Esophagus muscularis mucosa (tissue), 4 donors: ENCODE data around the gene CD68. TPM values are rescaled to one million over a fixed set of nuclear protein-coding genes. Genes with fewer than 3 reads are reported as not detected.

Source experiments
- DNase-seq: peaks from one replicate; pipeline ENCODE4 v3.0.0-alpha.2; 2017; ENCODE audit errors: extremely low spot score
- H3K27ac ChIP-seq, 4 donors: fragments of 200-600 bp; sonication (generic); replicated peaks in 1 of 4; 1 replicate in 3 of 4; 2 replicates in 1 of 4; pipeline ENCODE4 v1.5.1; 2016 to 2019; ENCODE audit warnings: mild to moderate bottlenecking in 1 of 4
- H3K27me3 ChIP-seq, 4 donors: fragments of 200-600 bp; sonication (generic); one replicate each; pipeline versions ENCODE4 v1.5.1 to v1.6.0; 2016 to 2019
- H3K36me3 ChIP-seq, 4 donors: fragments of 200-600 bp; sonication (generic); one replicate each; pipeline ENCODE4 v1.5.1; 2016 to 2019
- H3K4me1 ChIP-seq, 4 donors: fragments of 200-600 bp; sonication (generic); one replicate each; pipeline ENCODE4 v1.5.1; 2016 to 2019
- H3K4me3 ChIP-seq, 4 donors: fragments of 200-600 bp; sonication (generic); 1 replicate in 2 of 4; 2 replicates in 2 of 4; pipeline ENCODE4 v1.5.1; 2016 to 2019; ENCODE audit warnings: mild to moderate bottlenecking in 4 of 4, moderate library complexity in 1 of 4
- H3K9me3 ChIP-seq, 4 donors: fragments of 200-600 bp; sonication (generic); 1 replicate in 3 of 4; 2 replicates in 1 of 4; pipeline ENCODE4 v1.5.1; 2016 to 2019
- CTCF ChIP-seq, 3 experiments: fragments of 200-600 bp in 2 of 3; fragments of 450-650 bp in 1 of 3; sonication (generic) in 2 of 3; IDR thresholded peaks; one replicate each; pipeline ENCODE4 v1.5.1; 2017 to 2019; ENCODE audit warnings: antibody characterized with exemption in 3 of 3, mild to moderate bottlenecking in 2 of 3, moderate library complexity in 1 of 3
- EP300 ChIP-seq: sonication (generic); formaldehyde crosslinking; IDR thresholded peaks from one replicate; pipeline ENCODE4 v1.6.1; 2017; ENCODE audit warnings: antibody characterized with exemption
- POLR2A ChIP-seq: fragments of 450-650 bp; IDR thresholded peaks from one replicate; pipeline ENCODE4 v1.6.1; 2017; ENCODE audit warnings: antibody characterized with exemption, moderate library complexity, mild to moderate bottlenecking, low read depth
- POLR2AphosphoS5 ChIP-seq, 2 donors: sonication (generic); formaldehyde crosslinking; IDR thresholded peaks; one replicate each; pipeline ENCODE4 v1.6.1; 2017; ENCODE audit warnings: antibody characterized with exemption in 2 of 2
- WGBS: methylation state at CpG from one replicate; pipeline ENCODE4 v1.1.5; 2018; 5-methylcytosine and 5-hydroxymethylcytosine counted together
- intact Hi-C: fragments of 100-400 bp; cut with DNase I; formaldehyde crosslinking; loops from one replicate; pipeline ENCODE4 v1.15.1; 2023
- total RNA-seq, 4 donors: library from RNA; depleted of rRNA; stranded (reverse); fragments of >200 nt; gene quantifications; one replicate each; pipeline versions ENCODE4 v1.1.0 to v1.2.1, GENCODE V29; 2016

The CD68 gene
- 10 to 100 TPM; 34.5 to 70.7 (median 44.7) TPM for total RNA-seq

- intact Hi-C loops = no loop called here
- WGBS = 12% methylated on average over 5 of the region's 7 CpGs
- H3K4me1 ChIP-seq = peaks cover 58 to 94% (median 89%) of the 10 kb centered on the region in 4 donors
- TF ChIP-seq CTCF (IDR thresholded peaks at IDR 0.05) (no peak), POLR2A (peak; percentile 61), EP300 (no peak), POLR2AphosphoS5 (IDR thresholded peaks at IDR 0.05) (peak; percentile 71 to 85)
- peak; percentile 94 for DNase-seq
- peak within 1 kb of the TSS; percentile 82 to 94 (median 89) for H3K27ac ChIP-seq
- H3K4me3 ChIP-seq = peak within 1 kb of the TSS; percentile 21 to 72 (median 39)
- no peaks in the 10 kb centered on the region for H3K27me3 ChIP-seq
- H3K36me3 ChIP-seq = peaks cover 45 to 55% (median 51%) of the 10 kb centered on the region in 4 donors
- no peaks in the 10 kb centered on the region for H3K9me3 ChIP-seq
Observed at GRCh38 chr17:7579001-7579833, at the start of gene CD68. TSS of gene CD68 (plus strand) at chr17:7579638. CDS start at chr17:7579678, 40 bp downstream.

GRCh38 chr17:7530023-7530900 is 49.2 kb upstream of the CD68 start:
- 88% methylated on average over 6 of the region's 6 CpGs for WGBS
- TF ChIP-seq CTCF (IDR thresholded peaks at IDR 0.05) = no peak
- TF ChIP-seq EP300 = no peak
- no peak for TF ChIP-seq POLR2A
- TF ChIP-seq POLR2AphosphoS5 (IDR thresholded peaks at IDR 0.05) = no peak
- Histone ChIP-seq H3K4me3 (no peak overlapping the region), H3K9me3 (no peaks in the 10 kb centered on the region), H3K4me1 (no peaks in the 10 kb centered on the region), H3K36me3 (no peaks in the 10 kb centered on the region), H3K27ac (no peak overlapping the region), H3K27me3 (no peaks in the 10 kb centered on the region)
- intact Hi-C loops = no loop called here
- DNase-seq = no peak

GRCh38 chr17:7538050-7538449 is 41.4 kb upstream of the CD68 start:
- Histone ChIP-seq H3K4me3 (no peak overlapping the region), H3K27ac (no peak overlapping the region), H3K36me3 (no peaks in the 10 kb centered on the region), H3K9me3 (peaks cover 0 to 10% (median 4%) of the 10 kb centered on the region in 4 donors), H3K27me3 (no peaks in the 10 kb centered on the region), H3K4me1 (no peaks in the 10 kb centered on the region)
- no peak for DNase-seq
- WGBS = 63% methylated on average over 3 of the region's 3 CpGs
- TF ChIP-seq CTCF (IDR thresholded peaks at IDR 0.05) = no peak
- TF ChIP-seq POLR2AphosphoS5 (IDR thresholded peaks at IDR 0.05) = no peak
- TF ChIP-seq POLR2A = no peak
- no peak for TF ChIP-seq EP300
- intact Hi-C loops = no loop called here

- TF ChIP-seq POLR2AphosphoS5 (IDR thresholded peaks at IDR 0.05) (no peak), POLR2A (no peak), EP300 (no peak), CTCF (IDR thresholded peaks at IDR 0.05) (no peak)
- H3K27ac ChIP-seq = no peak overlapping the region
- no peaks in the 10 kb centered on the region for H3K36me3 ChIP-seq
- no peaks in the 10 kb centered on the region for H3K4me1 ChIP-seq
- peaks cover 0 to 10% (median 4%) of the 10 kb centered on the region in 4 donors for H3K9me3 ChIP-seq
- DNase-seq = no peak
- no peak overlapping the region for H3K4me3 ChIP-seq
- WGBS = 69% methylated on average over 9 of the region's 11 CpGs
- no peaks in the 10 kb centered on the region for H3K27me3 ChIP-seq
- intact Hi-C loops = no loop called here
Observed at GRCh38 chr17:7538891-7539545, 40.4 kb upstream of the CD68 start.
